ENCODE measurements around the gene USP5. TPM values are rescaled to one million over a fixed set of nuclear protein-coding genes. Genes with fewer than 3 reads are reported as not detected.
A peak's percentile ranks its signal among the peaks of the same experiment; 100 is the strongest.
"Not testable (repeated sequence)": the region's sequence is repeated elsewhere in the genome, so short reads cannot be mapped to it uniquely, and the experiment has no call there.

USP5 gene
- total RNA-seq, 3 donors from 2014 or later, result 32.6 to 52.8 (median 34.7) TPM

DNA sequence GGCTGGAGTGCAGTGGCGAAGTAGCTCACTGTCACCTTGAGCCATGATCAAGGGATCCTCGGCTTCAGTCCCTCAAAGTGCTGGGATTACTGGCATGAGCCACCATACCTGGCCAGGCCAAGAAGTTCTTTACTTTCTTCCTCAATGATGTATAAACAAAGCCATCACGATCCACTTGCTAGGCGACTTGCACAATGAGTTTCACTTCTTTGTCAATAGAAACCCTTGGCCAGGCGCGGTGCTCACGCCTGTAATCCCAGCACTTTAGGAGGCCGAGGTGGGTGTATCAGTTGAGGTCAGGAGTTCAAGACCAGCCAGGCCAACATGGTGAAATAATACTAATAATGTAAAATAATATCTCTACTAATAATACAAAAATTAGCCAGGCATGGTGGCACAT lies 35.5 kb downstream of the USP5 start:
- no peaks in the 10 kb centered on the region for H3K36me3 ChIP-seq
- TF ChIP-seq POLR2AphosphoS5 (IDR thresholded peaks at IDR 0.05) (no peak), POLR2A (IDR thresholded peaks at IDR 0.05) (no peak)
- TF ChIP-seq, protein P1, sequence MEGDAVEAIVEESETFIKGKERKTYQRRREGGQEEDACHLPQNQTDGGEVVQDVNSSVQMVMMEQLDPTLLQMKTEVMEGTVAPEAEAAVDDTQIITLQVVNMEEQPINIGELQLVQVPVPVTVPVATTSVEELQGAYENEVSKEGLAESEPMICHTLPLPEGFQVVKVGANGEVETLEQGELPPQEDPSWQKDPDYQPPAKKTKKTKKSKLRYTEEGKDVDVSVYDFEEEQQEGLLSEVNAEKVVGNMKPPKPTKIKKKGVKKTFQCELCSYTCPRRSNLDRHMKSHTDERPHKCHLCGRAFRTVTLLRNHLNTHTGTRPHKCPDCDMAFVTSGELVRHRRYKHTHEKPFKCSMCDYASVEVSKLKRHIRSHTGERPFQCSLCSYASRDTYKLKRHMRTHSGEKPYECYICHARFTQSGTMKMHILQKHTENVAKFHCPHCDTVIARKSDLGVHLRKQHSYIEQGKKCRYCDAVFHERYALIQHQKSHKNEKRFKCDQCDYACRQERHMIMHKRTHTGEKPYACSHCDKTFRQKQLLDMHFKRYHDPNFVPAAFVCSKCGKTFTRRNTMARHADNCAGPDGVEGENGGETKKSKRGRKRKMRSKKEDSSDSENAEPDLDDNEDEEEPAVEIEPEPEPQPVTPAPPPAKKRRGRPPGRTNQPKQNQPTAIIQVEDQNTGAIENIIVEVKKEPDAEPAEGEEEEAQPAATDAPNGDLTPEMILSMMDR (IDR thresholded peaks at IDR 0.05), result no peak
- intact Hi-C loops (cut with DNase I; ENCODE audit: low total_unique reads), result no loop called here
- DNase-seq (ENCODE audit: low spot score in 2 of 2), result no peak
- H3K4me3 ChIP-seq, result no peak overlapping the region
- H3K27ac ChIP-seq, result peak overlapping the region in 1 of 2 donors; percentile 17
- peaks cover 0 to 3% of the 10 kb centered on the region in 2 donors for H3K4me1 ChIP-seq
- no peaks in the 10 kb centered on the region for H3K27me3 ChIP-seq
- no peaks in the 10 kb centered on the region for H3K9me3 ChIP-seq

DNA sequence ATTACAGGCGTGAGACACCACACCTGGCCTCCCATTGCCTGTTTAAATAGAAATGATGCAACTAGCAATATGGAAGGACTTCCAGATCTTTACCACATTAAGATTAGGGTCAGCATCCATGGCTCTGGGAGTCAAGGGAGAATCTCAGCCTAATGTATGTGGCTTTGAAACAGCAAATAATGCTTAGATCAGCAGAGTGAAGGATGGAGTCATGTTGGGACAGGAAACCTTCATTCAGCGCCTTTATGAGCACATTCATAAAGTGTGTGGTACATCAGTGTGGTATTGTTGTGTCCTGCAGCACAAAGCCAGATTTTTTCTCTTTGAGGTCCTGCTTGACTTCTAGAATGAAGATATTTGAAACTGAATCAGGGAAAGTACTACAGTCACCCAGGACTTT lies 36.4 kb downstream of the USP5 start:
- intact Hi-C loops (cut with DNase I; ENCODE audit: low total_unique reads), result no loop called here
- no peak for DNase-seq (ENCODE audit: low spot score in 2 of 2)
- no peak for TF ChIP-seq POLR2AphosphoS5 (IDR thresholded peaks at IDR 0.05)
- TF ChIP-seq, protein P1 (IDR thresholded peaks at IDR 0.05), result no peak
- no peak for TF ChIP-seq POLR2A (IDR thresholded peaks at IDR 0.05)
- Histone ChIP-seq H3K27me3 (no peaks in the 10 kb centered on the region), H3K9me3 (no peaks in the 10 kb centered on the region), H3K36me3 (no peaks in the 10 kb centered on the region), H3K4me1 (peaks cover 0 to 3% of the 10 kb centered on the region in 2 donors), H3K27ac (no peak overlapping the region), H3K4me3 (no peak overlapping the region)

DNA sequence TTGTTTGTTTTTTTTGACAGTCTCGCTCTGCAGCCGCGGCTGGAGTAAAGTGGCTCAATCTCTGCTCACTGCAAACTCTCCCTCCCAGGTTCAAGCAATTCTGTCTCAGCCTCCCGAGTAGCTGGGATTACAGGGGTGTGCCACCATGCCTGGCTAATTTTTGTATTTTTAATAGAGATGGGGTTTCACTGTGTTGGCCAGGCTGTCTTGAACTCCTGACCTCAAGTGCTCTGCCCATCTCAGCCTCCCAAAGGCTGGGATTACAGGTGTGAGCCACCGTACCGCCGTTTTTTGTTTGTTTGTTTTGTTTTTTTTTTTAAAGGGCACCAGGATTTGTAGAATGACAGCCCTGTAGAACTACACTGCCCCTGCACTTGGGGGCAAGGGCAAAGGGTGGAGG lies 36.8 kb downstream of the USP5 start:
- H3K9me3 ChIP-seq; intact Hi-C loops (cut with DNase I; ENCODE audit: low total_unique reads); H3K4me1 ChIP-seq; H3K4me3 ChIP-seq; H3K27me3 ChIP-seq; DNase-seq (ENCODE audit: low spot score in 2 of 2); H3K36me3 ChIP-seq; H3K27ac ChIP-seq: not testable (repeated sequence)

DNA sequence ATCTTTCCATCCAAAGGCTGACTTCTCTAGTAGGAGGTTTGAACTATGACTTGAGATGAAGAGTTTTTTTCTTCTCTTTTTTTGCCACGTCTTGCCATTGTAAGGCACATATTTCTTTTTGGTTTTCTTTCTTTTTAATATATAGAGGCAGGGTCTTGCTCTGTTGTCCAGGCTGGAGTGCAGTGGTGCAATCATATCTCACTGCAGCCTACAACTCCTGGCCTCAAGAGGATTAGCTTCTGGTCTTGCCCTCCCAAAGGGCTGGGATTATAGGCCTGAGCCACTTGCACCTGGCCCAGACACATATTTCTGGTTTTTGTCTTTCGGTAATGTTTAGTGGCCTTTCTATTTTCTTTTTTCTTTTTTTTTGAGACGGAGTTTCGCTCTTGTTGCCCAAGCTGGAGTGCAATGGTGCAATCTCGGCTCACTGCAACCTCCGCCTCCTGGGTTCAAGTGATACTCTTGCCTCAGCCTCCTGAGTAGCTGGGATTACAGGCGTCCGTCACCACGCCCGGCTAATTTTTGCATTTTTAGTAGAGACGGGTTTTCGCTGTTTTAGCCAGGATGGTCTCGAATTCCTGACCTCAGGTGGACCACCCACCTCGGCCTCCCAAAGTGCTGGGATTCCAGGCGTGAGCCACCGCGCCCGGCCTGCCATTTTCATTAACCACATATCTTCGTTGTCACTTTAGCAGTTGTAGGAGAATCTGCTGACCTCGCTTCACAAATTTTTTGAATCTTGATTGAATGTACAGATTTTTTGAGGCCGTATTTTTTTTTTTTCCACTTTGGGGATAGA lies 38.0 kb downstream of the USP5 start:
- intact Hi-C loops (cut with DNase I; ENCODE audit: low total_unique reads), result loop anchor here (2.0 kb wide), 1 partner anchor 57 kb away; no protein-coding TSS in a partner anchor
- not testable (repeated sequence) for H3K4me1 ChIP-seq; H3K9me3 ChIP-seq; DNase-seq (ENCODE audit: low spot score in 2 of 2); H3K27me3 ChIP-seq; H3K4me3 ChIP-seq; H3K36me3 ChIP-seq
- peak overlapping the region; percentile 93 to 94 for H3K27ac ChIP-seq

DNA sequence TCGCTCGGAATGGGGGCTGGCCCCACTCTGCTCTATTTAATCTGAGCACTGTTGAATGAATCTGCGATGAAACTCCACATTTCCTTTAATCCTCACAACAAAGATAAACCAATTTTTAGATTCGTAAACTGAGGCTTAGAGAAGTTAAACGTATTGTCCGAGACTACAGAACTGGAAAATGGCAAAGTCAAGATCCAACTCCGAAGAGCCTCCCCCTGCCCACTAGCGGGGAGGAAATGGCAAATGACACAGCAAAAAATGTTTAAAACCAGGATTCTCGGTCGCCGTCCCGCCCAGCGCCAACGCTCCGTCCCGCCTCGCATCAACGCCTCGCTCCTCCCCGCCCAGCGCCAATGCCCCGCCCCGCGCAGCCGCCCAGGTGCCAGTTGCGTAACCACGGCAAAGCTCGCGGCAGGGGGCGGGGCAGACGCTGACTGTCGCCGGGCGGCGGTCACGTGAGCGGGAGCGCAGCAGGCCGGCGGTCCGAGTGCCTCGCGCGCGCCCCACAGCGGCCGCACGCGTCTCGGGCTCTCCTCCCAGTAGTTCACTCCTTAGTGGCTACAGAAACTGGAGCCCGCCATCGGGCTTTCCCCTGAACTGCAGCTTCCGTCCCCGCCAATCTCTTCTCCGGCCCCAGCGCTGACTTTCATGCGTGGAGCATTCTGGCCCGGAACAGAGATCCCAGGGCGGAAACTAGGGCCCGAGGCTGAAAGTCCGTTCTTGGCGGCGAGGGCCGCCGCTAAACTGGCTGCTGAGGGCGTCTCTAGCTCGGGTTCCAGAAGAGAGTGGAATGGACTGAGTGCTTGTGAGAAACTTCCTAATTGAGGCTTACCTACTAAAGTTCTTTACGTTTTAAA lies 39.1 kb downstream of the USP5 start:
- Histone ChIP-seq H3K27ac (peak overlapping the region; percentile 93 to 94), H3K4me1 (peaks cover 0 to 3% of the 10 kb centered on the region in 2 donors), H3K36me3 (no peaks in the 10 kb centered on the region), H3K9me3 (no peaks in the 10 kb centered on the region), H3K27me3 (no peaks in the 10 kb centered on the region), H3K4me3 (peak overlapping the region; percentile 44 to 69 (median 62))
- intact Hi-C loops (cut with DNase I; ENCODE audit: low total_unique reads), result loop anchor here (2.0 kb wide), 1 partner anchor 56 kb away; no protein-coding TSS in a partner anchor
- TF ChIP-seq POLR2A (IDR thresholded peaks at IDR 0.05), result peak; percentile 43
- TF ChIP-seq, protein P1 (IDR thresholded peaks at IDR 0.05), result peak; percentile 69 to 93 (median 74)
- TF ChIP-seq POLR2AphosphoS5 (IDR thresholded peaks at IDR 0.05), result peak; percentile 75 to 92 (median 86)
- DNase-seq (ENCODE audit: low spot score in 2 of 2), result peak; percentile 96 to 98

DNA sequence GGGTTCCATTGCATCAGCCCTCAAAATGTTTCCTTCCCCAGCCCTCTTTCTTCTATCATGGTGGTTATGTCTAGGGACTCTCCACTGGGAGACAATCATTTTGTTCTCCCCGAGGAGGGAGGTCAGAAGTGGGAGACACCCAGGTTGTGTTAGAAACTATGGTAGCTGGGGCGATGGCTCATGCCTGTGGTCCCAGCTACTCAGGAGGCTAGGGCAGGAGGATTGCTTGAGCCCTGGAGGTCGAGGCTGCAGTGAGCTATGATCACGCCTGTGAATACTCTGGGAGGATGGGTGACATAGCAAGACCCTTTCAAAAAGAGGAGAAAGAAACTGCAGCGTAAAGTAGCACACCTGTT lies 39.7 kb downstream of the USP5 start:
- intact Hi-C loops (cut with DNase I; ENCODE audit: low total_unique reads), result loop anchor here (2.0 kb wide), 1 partner anchor 55 kb away; no protein-coding TSS in a partner anchor

DNA sequence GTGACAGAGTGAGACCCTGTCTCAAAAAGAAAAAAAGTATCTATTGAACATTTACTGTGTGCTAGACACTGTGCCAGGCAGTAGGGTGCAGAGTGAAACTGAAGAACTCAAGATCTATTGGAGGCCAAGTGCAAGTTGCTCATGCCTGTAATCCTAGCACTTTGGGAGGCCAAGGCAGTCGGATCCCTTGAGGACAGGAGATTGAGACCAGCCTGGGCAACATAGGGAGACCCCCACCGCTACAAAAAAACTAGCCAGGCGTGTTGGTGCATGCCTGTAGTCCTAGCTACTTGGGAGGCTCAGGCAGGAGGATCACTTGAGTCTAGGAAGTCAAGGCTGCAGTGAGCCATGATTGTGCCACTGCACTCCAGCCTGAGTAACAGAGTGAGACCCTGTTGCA lies 40.7 kb downstream of the USP5 start:
- H3K4me1 ChIP-seq; DNase-seq (ENCODE audit: low spot score in 2 of 2); H3K36me3 ChIP-seq; H3K9me3 ChIP-seq; H3K4me3 ChIP-seq; H3K27me3 ChIP-seq; H3K27ac ChIP-seq; intact Hi-C loops (cut with DNase I; ENCODE audit: low total_unique reads): not testable (repeated sequence)

More for the DNA sequence above, 39.7 kb downstream of the USP5 start:
- no peaks in the 10 kb centered on the region for H3K27me3 ChIP-seq
- H3K36me3 ChIP-seq, result no peaks in the 10 kb centered on the region
- no peaks in the 10 kb centered on the region for H3K9me3 ChIP-seq
- peak overlapping the region; percentile 44 to 69 (median 62) for H3K4me3 ChIP-seq
- TF ChIP-seq POLR2A (IDR thresholded peaks at IDR 0.05) (no peak), POLR2AphosphoS5 (IDR thresholded peaks at IDR 0.05) (no peak)
- TF ChIP-seq, protein P1 (IDR thresholded peaks at IDR 0.05), result no peak
- no peak for DNase-seq (ENCODE audit: low spot score in 2 of 2)
- H3K4me1 ChIP-seq, result peaks cover 0 to 3% of the 10 kb centered on the region in 2 donors
- H3K27ac ChIP-seq, result peak overlapping the region; percentile 93 to 94

Data from breast epithelium (tissue), 4 donors.